Dendritic cell treated with granulocyte-macrophage colony-stimulating factor and Interleukin-4, amounts not matched to agents 40 ng/mL and 50 ng/mL, for 4 days (primary cell): ENCODE data around the gene ADCY7.

Experiments
- H3K27ac Mint-ChIP-seq: one replicate; pipeline ENCODE4 v1.8.0; 2022; ENCODE audit warnings: mild to moderate bottlenecking, mixed read lengths
- H3K27me3 Mint-ChIP-seq: one replicate; pipeline ENCODE4 v1.8.0; 2022; ENCODE audit warnings: mild to moderate bottlenecking, mixed read lengths
- H3K36me3 Mint-ChIP-seq: one replicate; pipeline ENCODE4 v1.8.0; 2022; ENCODE audit warnings: low read depth, mixed read lengths
- H3K4me1 Mint-ChIP-seq: one replicate; pipeline ENCODE4 v1.8.0; 2022; ENCODE audit warnings: low read depth, mixed read lengths
- H3K4me3 Mint-ChIP-seq: one replicate; pipeline ENCODE4 v1.8.0; 2022; ENCODE audit warnings: mild to moderate bottlenecking, moderate library complexity, mixed read lengths
- H3K9me3 Mint-ChIP-seq: one replicate; pipeline ENCODE4 v1.8.0; 2022; ENCODE audit warnings: mixed read lengths
- intact Hi-C: fragments of 100-400 bp; cut with micrococcal nuclease; formaldehyde crosslinking; loops from one replicate; pipeline ENCODE4 v1.15.0; 2022

Gene ADCY7

DNA sequence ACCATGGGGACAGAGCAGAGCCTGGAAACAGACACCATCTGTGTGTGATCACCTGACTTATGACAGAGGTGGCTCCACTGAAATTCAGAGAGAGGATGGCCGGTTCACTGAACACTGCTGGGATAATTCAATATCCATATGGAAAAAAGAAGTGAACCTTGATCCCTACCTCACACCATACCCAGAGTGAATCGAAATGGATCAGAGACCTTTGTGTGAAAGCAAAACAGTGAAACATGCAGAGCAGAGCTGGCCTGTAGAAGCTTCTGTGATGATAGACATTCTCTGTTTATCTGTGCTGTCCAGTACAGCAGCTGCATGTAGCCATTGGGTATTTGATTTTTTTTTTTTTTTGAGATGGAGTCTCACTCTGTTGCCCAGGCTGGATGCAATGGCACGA, 20.3 kb downstream of the ADCY7 start:
- Mint-ChIP-seq H3K36me3 (peaks cover 100% of the 10 kb centered on the region), H3K4me1 (peaks cover 86% of the 10 kb centered on the region), H3K9me3 (no peaks in the 10 kb centered on the region)

DNA sequence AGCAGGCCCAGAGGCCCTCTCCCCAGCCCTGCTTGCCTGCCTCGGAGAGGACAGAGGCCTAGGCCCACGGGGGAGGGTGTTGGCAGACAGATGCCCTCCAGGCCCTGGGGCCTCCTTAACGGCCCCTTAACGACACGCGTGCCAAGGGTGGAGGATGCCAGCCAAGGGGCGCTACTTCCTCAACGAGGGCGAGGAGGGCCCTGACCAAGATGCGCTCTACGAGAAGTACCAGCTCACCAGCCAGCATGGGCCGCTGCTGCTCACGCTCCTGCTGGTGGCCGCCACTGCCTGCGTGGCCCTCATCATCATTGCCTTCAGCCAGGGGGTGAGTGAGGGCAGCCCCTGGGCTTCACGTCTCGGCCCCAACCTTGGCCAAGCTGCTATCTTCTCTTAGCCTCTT, 21.7 kb downstream of the ADCY7 start:
- Mint-ChIP-seq H3K9me3 (no peaks in the 10 kb centered on the region), H3K4me3 (no peak overlapping the region), H3K27ac (peak overlapping the region; percentile 44), H3K27me3 (no peaks in the 10 kb centered on the region), H3K36me3 (peaks cover 100% of the 10 kb centered on the region), H3K4me1 (peaks cover 80% of the 10 kb centered on the region)
- intact Hi-C loops = loop anchor here (10.0 kb wide), 1 partner anchor 263 kb away; the partner anchor contains the start of gene CNEP1R1

More for the DNA sequence above, 20.3 kb downstream of the ADCY7 start:
- Mint-ChIP-seq H3K27me3 (no peaks in the 10 kb centered on the region), H3K4me3 (no peak overlapping the region), H3K27ac (no peak overlapping the region)
- intact Hi-C loops = loop anchor here (10.0 kb wide), 1 partner anchor 262 kb away; the partner anchor contains the start of gene CNEP1R1

DNA sequence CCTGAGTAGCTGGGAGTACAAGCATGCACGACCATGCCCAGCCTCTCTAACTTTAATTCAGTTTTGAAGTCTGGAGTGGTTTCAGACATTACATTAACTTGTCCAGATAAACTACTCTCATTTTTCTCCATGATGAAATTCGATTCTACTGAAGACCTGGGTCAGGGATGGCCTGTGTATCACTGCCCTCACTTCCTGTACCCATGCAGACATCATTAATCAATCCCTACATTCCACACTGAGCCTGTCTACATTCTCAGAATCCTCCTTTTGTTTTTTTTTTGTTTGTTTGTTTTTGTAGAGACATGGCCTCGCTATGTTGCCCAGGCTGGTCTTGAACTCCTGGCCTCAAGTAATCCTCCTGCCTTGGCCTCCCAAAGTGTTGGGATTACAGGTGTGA, 22.6 kb downstream of the ADCY7 start:
- intact Hi-C loops = loop anchor here (10.0 kb wide), 1 partner anchor 264 kb away; the partner anchor contains the start of gene CNEP1R1
- Mint-ChIP-seq H3K9me3 (no peaks in the 10 kb centered on the region), H3K4me1 (peaks cover 73% of the 10 kb centered on the region), H3K27ac (no peak overlapping the region), H3K36me3 (peaks cover 100% of the 10 kb centered on the region), H3K4me3 (no peak overlapping the region), H3K27me3 (no peaks in the 10 kb centered on the region)

GRCh38 chr16:50289950-50290764, 23.8 kb downstream of the ADCY7 start:
- peaks cover 67% of the 10 kb centered on the region for H3K4me1 Mint-ChIP-seq
- H3K4me3 Mint-ChIP-seq = no peak overlapping the region
- H3K27ac Mint-ChIP-seq = peak overlapping the region; percentile 15
- no peaks in the 10 kb centered on the region for H3K9me3 Mint-ChIP-seq
- no peaks in the 10 kb centered on the region for H3K27me3 Mint-ChIP-seq
- H3K36me3 Mint-ChIP-seq = peaks cover 100% of the 10 kb centered on the region
- intact Hi-C loops = loop anchor here (10.0 kb wide), 1 partner anchor 265 kb away; the partner anchor contains the start of gene CNEP1R1

- peaks cover 65% of the 10 kb centered on the region for H3K4me1 Mint-ChIP-seq
- H3K36me3 Mint-ChIP-seq = peaks cover 100% of the 10 kb centered on the region
- peak overlapping the region; percentile 15 for H3K27ac Mint-ChIP-seq
- H3K4me3 Mint-ChIP-seq = no peak overlapping the region
- intact Hi-C loops = no loop called here
- H3K9me3 Mint-ChIP-seq = no peaks in the 10 kb centered on the region
- no peaks in the 10 kb centered on the region for H3K27me3 Mint-ChIP-seq
Measured at GRCh38 chr16:50290856-50291255, 24.5 kb downstream of the ADCY7 start.

GRCh38 chr16:50291719-50292565, 25.6 kb downstream of the ADCY7 start:
- Mint-ChIP-seq H3K4me3 (no peak overlapping the region), H3K4me1 (peaks cover 57% of the 10 kb centered on the region), H3K9me3 (no peaks in the 10 kb centered on the region), H3K27me3 (no peaks in the 10 kb centered on the region), H3K27ac (no peak overlapping the region), H3K36me3 (peaks cover 100% of the 10 kb centered on the region)
- intact Hi-C loops = no loop called here

DNA sequence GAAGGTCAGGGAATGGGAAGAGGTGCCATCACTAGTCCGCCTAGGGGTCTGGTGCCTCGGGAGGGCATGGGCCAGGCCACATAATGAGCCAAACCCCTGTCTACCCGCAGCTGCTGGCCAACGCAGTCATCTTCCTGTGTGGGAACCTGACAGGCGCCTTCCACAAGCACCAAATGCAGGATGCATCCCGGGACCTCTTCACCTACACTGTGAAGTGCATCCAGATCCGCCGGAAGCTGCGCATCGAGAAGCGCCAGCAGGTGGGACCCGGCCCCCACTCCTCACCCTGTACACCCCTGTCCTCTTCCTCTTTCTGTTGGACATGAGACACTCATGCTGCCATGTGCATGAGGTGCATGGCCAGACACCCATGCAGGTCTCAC, 26.2 kb downstream of the ADCY7 start:
- no peaks in the 10 kb centered on the region for H3K27me3 Mint-ChIP-seq
- H3K9me3 Mint-ChIP-seq = no peaks in the 10 kb centered on the region
- intact Hi-C loops = no loop called here
- H3K4me3 Mint-ChIP-seq = no peak overlapping the region
- H3K27ac Mint-ChIP-seq = peak overlapping the region; percentile 12
- H3K36me3 Mint-ChIP-seq = peaks cover 100% of the 10 kb centered on the region
- peaks cover 58% of the 10 kb centered on the region for H3K4me1 Mint-ChIP-seq

GRCh38 chr16:50293041-50293783, 26.9 kb downstream of the ADCY7 start:
- Mint-ChIP-seq H3K4me1 (peaks cover 57% of the 10 kb centered on the region), H3K4me3 (no peak overlapping the region), H3K36me3 (peaks cover 100% of the 10 kb centered on the region), H3K27me3 (no peaks in the 10 kb centered on the region), H3K9me3 (no peaks in the 10 kb centered on the region), H3K27ac (peak overlapping the region; percentile 12)
- intact Hi-C loops = no loop called here

- Mint-ChIP-seq H3K9me3 (no peaks in the 10 kb centered on the region), H3K4me3 (no peak overlapping the region), H3K4me1 (peaks cover 50% of the 10 kb centered on the region), H3K36me3 (peaks cover 100% of the 10 kb centered on the region), H3K27ac (no peak overlapping the region), H3K27me3 (no peaks in the 10 kb centered on the region)
- intact Hi-C loops = no loop called here
Measured at GRCh38 chr16:50293994-50294855, 27.9 kb downstream of the ADCY7 start.

- Mint-ChIP-seq H3K4me3 (no peak overlapping the region), H3K27me3 (no peaks in the 10 kb centered on the region), H3K36me3 (peaks cover 100% of the 10 kb centered on the region), H3K27ac (no peak overlapping the region), H3K4me1 (peaks cover 45% of the 10 kb centered on the region), H3K9me3 (no peaks in the 10 kb centered on the region)
- intact Hi-C loops = no loop called here
Measured at GRCh38 chr16:50294955-50295354, 28.6 kb downstream of the ADCY7 start.

DNA sequence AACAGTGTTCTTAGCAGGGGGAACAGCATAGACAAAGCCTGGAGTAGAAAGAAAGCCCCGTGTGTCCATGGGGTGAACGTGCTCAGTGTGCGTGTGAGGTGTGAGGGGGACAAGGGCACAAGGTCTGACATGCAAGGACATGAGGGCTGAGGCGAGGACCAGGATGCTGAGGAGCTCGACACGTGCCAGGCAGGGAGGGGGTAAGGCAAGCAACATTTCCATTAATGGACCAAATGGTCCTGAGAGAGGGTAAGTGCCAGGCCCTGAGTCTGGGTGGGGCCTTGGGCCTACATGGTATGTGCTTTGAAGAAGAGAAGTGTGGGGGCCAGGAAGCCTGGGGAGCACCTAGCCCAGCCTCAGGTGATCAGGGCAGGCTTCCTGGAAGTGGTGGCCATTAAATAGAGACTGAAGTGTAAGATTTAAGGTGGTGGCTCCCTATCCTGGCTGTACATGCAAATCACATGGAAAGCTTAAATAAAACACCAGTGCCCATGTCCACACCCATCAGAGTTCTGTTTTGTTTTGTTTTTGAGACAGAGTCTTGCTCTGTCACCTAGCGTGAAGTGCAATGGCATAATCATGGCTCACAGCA, 29.3 kb downstream of the ADCY7 start:
- Mint-ChIP-seq H3K9me3 (no peaks in the 10 kb centered on the region), H3K36me3 (peaks cover 100% of the 10 kb centered on the region), H3K27ac (no peak overlapping the region), H3K4me1 (peaks cover 41% of the 10 kb centered on the region), H3K4me3 (no peak overlapping the region), H3K27me3 (no peaks in the 10 kb centered on the region)
- intact Hi-C loops = no loop called here

GRCh38 chr16:50296807-50297206, 30.5 kb downstream of the ADCY7 start:
- intact Hi-C loops = no loop called here
- peaks cover 100% of the 10 kb centered on the region for H3K36me3 Mint-ChIP-seq
- peaks cover 39% of the 10 kb centered on the region for H3K4me1 Mint-ChIP-seq
- H3K27me3 Mint-ChIP-seq = no peaks in the 10 kb centered on the region
- H3K9me3 Mint-ChIP-seq = no peaks in the 10 kb centered on the region
- H3K4me3 Mint-ChIP-seq = no peak overlapping the region
- peak overlapping the region; percentile 48 for H3K27ac Mint-ChIP-seq
